PC-9 (cell line): ENCODE results near the gene ZNF606. TPM values are rescaled to one million over a fixed set of nuclear protein-coding genes. Genes with fewer than 3 reads are reported as not detected.

Source experiments
- BruUV-seq: library from RNA; stranded (reverse); fragments of 400-500 nt; replicated peaks from 2 replicates; lab custom pipeline; 2021; lab: Mats Ljungman, UMichigan
- CTCF ChIA-PET: fragments of 300-600 bp; sonication (Branson Sonifier 250); formaldehyde crosslinking; loops from one replicate; lab custom pipeline; 2022; ENCODE audit warnings: antibody characterized with exemption; lab: Charles Lee
- POLR2A ChIA-PET: fragments of 300-600 bp; sonication (Branson Sonifier 250); formaldehyde crosslinking; loops from one replicate; lab custom pipeline; 2022; ENCODE audit warnings: antibody characterized with exemption; ENCODE audit not compliant: unreplicated experiment; lab: Charles Lee
- DNase-seq, 2 experiments: peaks; one replicate each; pipeline versions ENCODE4 v3.0.0 to v3.0.0-alpha.2; 2015 to 2022; ENCODE audit warnings: mixed read lengths in 1 of 2
- H2AFZ ChIP-seq: fragments of 200-600 bp; sonication (generic); 2 replicates; pipeline ENCODE4 v1.8.1; 2017; ENCODE audit warnings: antibody characterized with exemption
- H3F3A ChIP-seq: fragments of 200-600 bp; sonication (generic); 2 replicates; pipeline ENCODE4 v1.8.1; 2017; ENCODE audit warnings: antibody characterized with exemption, mild to moderate bottlenecking, low read depth; ENCODE audit not compliant: insufficient read depth
- H3K27ac ChIP-seq: fragments of 200-600 bp; sonication (generic); 2 replicates; pipeline ENCODE4 v1.6.1; 2016; ENCODE audit warnings: mixed run types
- H3K27me3 ChIP-seq: fragments of 200-600 bp; sonication (generic); 2 replicates; pipeline ENCODE4 v1.6.1; 2016; ENCODE audit warnings: low read depth, mixed run types; ENCODE audit not compliant: insufficient read depth
- H3K36me3 ChIP-seq: fragments of 200-600 bp; sonication (generic); 2 replicates; pipeline ENCODE4 v1.6.1; 2016; ENCODE audit warnings: low read depth, mixed run types
- H3K4me1 ChIP-seq: fragments of 200-600 bp; sonication (generic); replicated peaks from 2 replicates; pipeline ENCODE4 v1.6.1; 2016; ENCODE audit warnings: mixed run types; ENCODE audit not compliant: insufficient read depth
- H3K4me2 ChIP-seq: fragments of 200-600 bp; sonication (generic); 2 replicates; pipeline ENCODE4 v1.6.1; 2017; ENCODE audit warnings: mixed run types
- H3K4me3 ChIP-seq: fragments of 200-600 bp; sonication (generic); 2 replicates; pipeline ENCODE4 v1.6.1; 2016; ENCODE audit warnings: mixed run types
- H3K79me2 ChIP-seq: fragments of 200-600 bp; sonication (generic); 2 replicates; pipeline ENCODE4 v1.6.1; 2017; ENCODE audit warnings: low read depth, mixed run types
- H3K9me2 ChIP-seq: fragments of 200-600 bp; sonication (generic); 2 replicates; pipeline ENCODE4 v1.8.1; 2017; ENCODE audit warnings: mild to moderate bottlenecking; ENCODE audit not compliant: insufficient read depth
- H3K9me3 ChIP-seq: fragments of 200-600 bp; sonication (generic); 2 replicates; pipeline ENCODE4 v1.8.1; 2016; ENCODE audit warnings: low read depth; ENCODE audit not compliant: insufficient read depth
- H4K20me1 ChIP-seq: fragments of 200-600 bp; sonication (generic); 2 replicates; pipeline ENCODE4 v1.8.1; 2017; ENCODE audit not compliant: insufficient read depth
- CTCF ChIP-seq: fragments of 200-600 bp; sonication (generic); conservative IDR thresholded peaks from 2 replicates; pipeline ENCODE4 v1.6.1; 2017; ENCODE audit warnings: mixed run types, antibody characterized with exemption, mild to moderate bottlenecking, moderate library complexity
- EZH2 ChIP-seq: fragments of 200-600 bp; sonication (generic); IDR thresholded peaks from 2 replicates; pipeline ENCODE4 v1.8.0; 2017; ENCODE audit warnings: antibody characterized with exemption, low read depth
- intact Hi-C: fragments of 100-400 bp; cut with micrococcal nuclease; formaldehyde crosslinking; loops from one replicate; pipeline ENCODE4 v1.10.0; 2022; ENCODE audit not compliant: unreplicated experiment
- total RNA-seq: library from RNA; stranded (reverse); gene quantifications from 2 replicates; pipeline ENCODE4 v1.2.3, GENCODE V29; 2021

The ZNF606 gene
- total RNA-seq, 1 experiment from 2014 or later, result 16.3 TPM

GRCh38 chr19:57992841-57993240, 9.8 kb downstream of the ZNF606 start:
- Histone ChIP-seq H4K20me1 (no peaks in the 10 kb centered on the region), H3K27ac (no peak overlapping the region), H3K4me1 (no peaks in the 10 kb centered on the region), H3K27me3 (no peaks in the 10 kb centered on the region), H3K4me3 (no peak overlapping the region), H3K4me2 (no peak overlapping the region), H3K36me3 (peaks cover 44% of the 10 kb centered on the region), H3K9me2 (no peaks in the 10 kb centered on the region), H2AFZ (no peak overlapping the region), H3F3A (no peaks in the 10 kb centered on the region), H3K9me3 (peaks cover 67% of the 10 kb centered on the region), H3K79me2 (no peaks in the 10 kb centered on the region)
- ChIA-PET CTCF (no interaction called here), POLR2A (no interaction called here)
- intact Hi-C loops, result no loop called here
- no TSS peak for BruUV-seq
- DNase-seq, result no peak
- no peak for TF ChIP-seq CTCF
- TF ChIP-seq EZH2, result no peak

- no peaks in the 10 kb centered on the region for H3K4me1 ChIP-seq
- intact Hi-C loops, result no loop called here
- no peaks in the 10 kb centered on the region for H3K9me2 ChIP-seq
- H3K4me3 ChIP-seq, result no peak overlapping the region
- H3K9me3 ChIP-seq, result peaks cover 91% of the 10 kb centered on the region
- no peak for TF ChIP-seq CTCF
- no peak for TF ChIP-seq EZH2
- H3K27me3 ChIP-seq, result no peaks in the 10 kb centered on the region
- peaks cover 16% of the 10 kb centered on the region; the same call in 1 of the 2 replicates for H3F3A ChIP-seq
- no peaks in the 10 kb centered on the region for H4K20me1 ChIP-seq
- no peak overlapping the region for H3K27ac ChIP-seq
- ChIA-PET CTCF (no interaction called here), POLR2A (interaction anchor here (0.7 kb wide), 1 partner anchor 20 kb away, joined by 4 read pairs; no protein-coding TSS in a partner anchor)
- peaks cover 48% of the 10 kb centered on the region for H3K36me3 ChIP-seq
- H2AFZ ChIP-seq, result no peak overlapping the region
- no peak overlapping the region for H3K4me2 ChIP-seq
- no TSS peak for BruUV-seq
- DNase-seq, result no peak
- no peaks in the 10 kb centered on the region for H3K79me2 ChIP-seq
These were observed 23.9 kb downstream of the ZNF606 start for GRCh38 chr19:57978586-57979289.

GRCh38 chr19:57974434-57974833, 28.2 kb downstream of the ZNF606 start, which contains the start of gene C19orf18:
Gene C19orf18, minus strand, starts transcription at chr19:57974534. Its CDS starts 102 bp downstream, at chr19:57974432.
- Histone ChIP-seq H3K9me3 (peaks cover 62% of the 10 kb centered on the region), H3K27ac (no peak within 1 kb of the TSS), H3K79me2 (no peaks in the 10 kb centered on the region), H3K4me2 (no peak within 1 kb of the TSS), H3K27me3 (no peaks in the 10 kb centered on the region), H3F3A (peaks cover 14% of the 10 kb centered on the region; the same call in 1 of the 2 replicates), H3K9me2 (no peaks in the 10 kb centered on the region), H3K4me1 (no peaks in the 10 kb centered on the region), H3K4me3 (no peak within 1 kb of the TSS), H2AFZ (no peak within 1 kb of the TSS), H4K20me1 (no peaks in the 10 kb centered on the region), H3K36me3 (peaks cover 8% of the 10 kb centered on the region)
- no TSS peak for BruUV-seq
- intact Hi-C loops, result no loop called here
- TF ChIP-seq EZH2 (no peak), CTCF (no peak)
- ChIA-PET POLR2A (no interaction called here), CTCF (no interaction called here)
- DNase-seq, result no peak
